Keratinocyte (primary cell): ENCODE measurements around the gene PITPNM3.

Experiments
- CTCF ChIP-seq, 3 experiments: IDR thresholded peaks in 1 of 3; conservative IDR thresholded peaks in 1 of 3; optimal IDR thresholded peaks in 1 of 3; 2 replicates in 2 of 3; 3 replicates in 1 of 3; pipeline versions ENCODE3 to v1.5.1; 2011; ENCODE audit warnings: low read length in 3 of 3, mild to moderate bottlenecking in 3 of 3, moderate library complexity in 2 of 3, control low read depth in 1 of 3, inconsistent platforms in 1 of 3; ENCODE audit not compliant: insufficient read depth in 2 of 3; ENCODE audit errors: extremely low read depth in 1 of 3
- EZH2 ChIP-seq: IDR thresholded peaks from one replicate; pipeline ENCODE4 v1.6.1; 2012; ENCODE audit warnings: inconsistent platforms, mild to moderate bottlenecking, low read length, moderate library complexity

- TF ChIP-seq CTCF (optimal IDR thresholded peaks at IDR 0.05 in 1 of 3, IDR thresholded peaks at IDR 0.05 in 1 of 3, conservative IDR thresholded peaks at IDR 0.05 in 1 of 3; ENCODE audit: extremely low read depth in 1 of 3, insufficient read depth in 2 of 3, low read length in 3 of 3) = no peak
- no peak for TF ChIP-seq EZH2
Observed at GRCh38 chr17:6523809-6524355, 32.5 kb downstream of the PITPNM3 start.
